T-helper 17 cell (primary cell): ENCODE data around the gene EML6. TPM values are rescaled to one million over a fixed set of nuclear protein-coding genes. Genes with fewer than 3 reads are reported as not detected.

Experiments
- ATAC-seq: fragments of 150-1000 bp; cut with Tn5 transposase; 2 replicates; pipeline ENCODE4 v1.10.0; 2021; ENCODE audit warnings: mild to moderate bottlenecking, moderate library complexity
- DNase-seq, 3 donors: peaks; one replicate each; pipeline versions ENCODE4 v3.0.0 to v3.0.0-alpha.2; 2020 to 2021
- H3K9me3 ChIP-seq: one replicate; pipeline ENCODE4 v1.7.0; 2013; ENCODE audit warnings: low read length, mild to moderate bottlenecking; ENCODE audit not compliant: control insufficient read depth, poor library complexity, severe bottlenecking
- H3K27ac Mint-ChIP-seq: one replicate; pipeline ENCODE4 v1.8.0; 2022; ENCODE audit warnings: mild to moderate bottlenecking, moderate library complexity, mixed read lengths
- H3K27me3 Mint-ChIP-seq: one replicate; pipeline ENCODE4 v1.8.0; 2022; ENCODE audit warnings: mixed read lengths
- H3K36me3 Mint-ChIP-seq: one replicate; pipeline ENCODE4 v1.8.0; 2022; ENCODE audit warnings: low read depth, mixed read lengths
- H3K4me1 Mint-ChIP-seq: one replicate; pipeline ENCODE4 v1.8.0; 2022; ENCODE audit warnings: mild to moderate bottlenecking, mixed read lengths
- H3K4me3 Mint-ChIP-seq: one replicate; pipeline ENCODE4 v1.8.0; 2022; ENCODE audit warnings: mild to moderate bottlenecking, moderate library complexity, mixed read lengths
- total RNA-seq, 4 donors: library from RNA in 2 of 4; stranded (reverse) in 2 of 4; gene quantifications; one replicate each; pipeline ENCODE4 v1.2.3 and lab custom pipeline; 2022 to 2026

Gene EML6
- total RNA-seq, 2 donors from 2014 or later, result 2.2 to 4.0 TPM

DNA sequence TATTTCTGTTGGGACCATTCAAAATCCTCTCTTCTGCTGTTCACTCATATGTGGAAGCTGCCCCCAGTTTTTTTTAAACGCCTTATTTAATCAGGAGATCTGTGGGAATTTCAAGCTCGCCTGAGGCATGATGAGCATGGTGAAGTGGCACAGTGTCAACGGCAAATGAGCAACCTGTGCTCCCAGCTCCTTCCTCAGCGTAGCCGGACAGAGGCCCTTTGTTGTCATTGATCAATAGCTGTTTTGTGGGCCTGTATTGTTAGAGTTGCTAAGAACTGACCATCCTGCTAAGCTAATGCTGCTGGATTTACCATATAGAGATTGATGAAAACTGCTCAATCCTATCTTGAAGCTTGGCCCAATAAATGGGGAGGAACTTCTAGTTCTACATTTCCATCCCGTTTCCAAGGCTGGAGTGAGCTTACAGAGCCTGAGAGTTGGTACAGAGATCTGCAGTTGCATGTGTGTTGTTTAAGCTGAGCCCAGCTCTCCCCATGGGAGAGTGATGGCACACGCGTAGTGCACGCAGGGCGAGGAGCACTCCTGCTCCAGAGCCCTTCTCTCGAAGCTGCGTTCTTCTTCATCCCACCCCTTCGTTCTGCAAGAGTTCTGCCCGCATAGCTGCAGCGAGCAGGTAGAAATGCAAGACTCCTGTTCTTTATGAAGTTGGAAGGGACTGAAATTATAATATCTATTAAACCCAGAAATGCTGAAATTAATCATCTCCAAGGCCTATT lies 218.0 kb downstream of the EML6 start:
- Mint-ChIP-seq H3K4me3 (no peak overlapping the region), H3K27ac (no peak overlapping the region), H3K4me1 (peaks cover 7% of the 10 kb centered on the region), H3K36me3 (peaks cover 6% of the 10 kb centered on the region), H3K27me3 (peaks cover 4% of the 10 kb centered on the region)
- ATAC-seq (no peak), DNase-seq (no peak)
- H3K9me3 ChIP-seq, result no peaks in the 10 kb centered on the region

DNA sequence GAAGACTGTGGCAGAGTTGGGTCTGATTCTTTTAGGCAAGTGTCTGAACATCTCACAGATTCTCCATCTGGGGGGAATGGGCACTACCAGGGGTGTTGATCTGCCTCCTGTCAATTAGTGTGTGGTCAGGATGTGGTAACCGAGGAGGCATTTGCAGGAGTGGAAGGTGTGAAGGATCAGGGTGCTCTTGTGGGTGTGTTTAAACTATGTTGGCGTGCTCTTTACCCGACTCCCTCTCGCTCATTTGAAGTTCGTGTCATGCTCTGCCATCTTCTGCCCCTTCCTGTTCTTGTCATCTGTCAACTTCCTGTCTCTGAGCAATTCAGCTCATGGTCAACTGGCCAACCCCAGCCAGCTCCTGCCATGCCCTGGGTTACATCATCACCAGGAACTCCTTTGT lies 218.9 kb downstream of the EML6 start:
- Mint-ChIP-seq H3K27ac (no peak overlapping the region), H3K4me3 (no peak overlapping the region), H3K27me3 (peaks cover 5% of the 10 kb centered on the region), H3K36me3 (peaks cover 6% of the 10 kb centered on the region), H3K4me1 (peaks cover 7% of the 10 kb centered on the region)
- ATAC-seq (peak; percentile 62), DNase-seq (no peak)
- H3K9me3 ChIP-seq, result no peaks in the 10 kb centered on the region

DNA sequence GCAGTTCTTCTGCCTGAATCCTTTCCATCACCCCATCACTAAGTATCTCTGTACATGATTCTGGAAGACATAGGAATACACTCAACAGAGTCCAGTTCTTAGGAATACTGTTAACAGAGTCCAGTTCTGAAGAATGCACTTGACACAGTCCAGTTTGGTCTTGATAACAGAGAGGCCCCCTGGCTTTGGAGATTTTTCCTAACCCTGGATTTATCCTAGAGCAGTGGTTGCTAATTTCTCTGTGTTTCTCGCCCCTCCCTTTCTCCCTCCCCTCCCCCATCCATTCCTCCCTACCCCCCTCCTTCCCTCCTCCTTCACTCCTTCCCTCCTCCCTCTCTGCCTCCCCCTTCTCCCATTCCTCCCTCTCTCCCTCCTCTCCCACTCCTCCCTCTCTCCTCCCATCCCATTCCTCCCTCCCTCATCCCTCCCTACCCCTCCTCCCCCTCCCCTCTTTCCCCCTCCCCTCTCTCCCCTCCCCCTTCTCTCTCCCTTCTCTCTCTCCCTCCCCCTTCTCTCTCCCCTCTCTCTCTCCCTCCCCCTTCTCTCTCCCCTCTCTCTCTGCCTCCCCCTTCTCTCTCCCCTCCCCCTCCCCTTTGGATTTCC lies 221.4 kb downstream of the EML6 start:
- no peak for DNase-seq
- no peak overlapping the region for H3K27ac Mint-ChIP-seq
- no peak overlapping the region for H3K4me3 Mint-ChIP-seq
- H3K27me3 Mint-ChIP-seq, result peaks cover 25% of the 10 kb centered on the region
- peaks cover 3% of the 10 kb centered on the region for H3K36me3 Mint-ChIP-seq
- no peaks in the 10 kb centered on the region for H3K9me3 ChIP-seq
- peaks cover 5% of the 10 kb centered on the region for H3K4me1 Mint-ChIP-seq
- no peak for ATAC-seq

DNA sequence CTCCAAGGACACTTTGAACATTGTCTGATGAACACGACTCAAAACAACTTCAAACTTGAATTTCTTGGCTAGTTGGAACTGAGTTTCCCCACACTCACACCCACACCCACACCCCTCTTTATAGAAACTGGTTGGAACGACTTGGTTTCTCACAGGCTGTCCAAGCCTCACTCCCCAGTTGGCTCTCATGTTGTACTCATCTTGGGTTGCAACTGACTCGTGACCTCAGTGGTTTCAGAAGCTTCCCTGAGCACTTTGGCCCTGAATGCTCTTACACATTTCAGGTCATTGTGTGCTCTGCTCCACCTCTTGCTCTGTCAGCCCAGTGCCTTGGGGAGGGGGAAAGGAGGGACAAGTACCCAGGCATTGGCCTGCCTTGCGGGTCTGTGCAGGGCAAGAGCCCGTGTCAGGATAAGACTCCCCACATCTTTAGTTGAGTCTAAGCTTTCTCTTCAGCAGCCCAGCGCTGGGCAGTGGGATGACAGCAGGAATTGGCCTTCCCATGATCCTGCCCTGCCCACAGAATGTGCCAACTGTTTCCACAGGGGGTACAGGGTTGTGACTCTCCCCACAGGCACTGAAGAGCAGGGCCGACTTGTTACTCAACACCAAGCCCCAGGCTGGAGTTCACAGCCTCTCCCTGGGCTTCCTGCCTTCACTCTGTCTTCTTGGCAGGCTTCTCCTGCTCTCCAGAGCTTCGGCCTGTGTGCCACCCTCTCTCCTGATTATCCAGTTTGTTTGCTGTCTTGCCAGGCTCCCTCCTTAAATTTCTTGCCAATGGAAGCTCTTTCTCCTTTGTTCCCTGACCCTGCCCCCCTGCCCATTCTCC lies 222.1 kb downstream of the EML6 start:
- no peaks in the 10 kb centered on the region for H3K9me3 ChIP-seq
- Mint-ChIP-seq H3K36me3 (peaks cover 3% of the 10 kb centered on the region), H3K27ac (no peak overlapping the region), H3K4me1 (peaks cover 5% of the 10 kb centered on the region), H3K27me3 (peaks cover 28% of the 10 kb centered on the region), H3K4me3 (no peak overlapping the region)
- DNase-seq (no peak), ATAC-seq (no peak)

DNA sequence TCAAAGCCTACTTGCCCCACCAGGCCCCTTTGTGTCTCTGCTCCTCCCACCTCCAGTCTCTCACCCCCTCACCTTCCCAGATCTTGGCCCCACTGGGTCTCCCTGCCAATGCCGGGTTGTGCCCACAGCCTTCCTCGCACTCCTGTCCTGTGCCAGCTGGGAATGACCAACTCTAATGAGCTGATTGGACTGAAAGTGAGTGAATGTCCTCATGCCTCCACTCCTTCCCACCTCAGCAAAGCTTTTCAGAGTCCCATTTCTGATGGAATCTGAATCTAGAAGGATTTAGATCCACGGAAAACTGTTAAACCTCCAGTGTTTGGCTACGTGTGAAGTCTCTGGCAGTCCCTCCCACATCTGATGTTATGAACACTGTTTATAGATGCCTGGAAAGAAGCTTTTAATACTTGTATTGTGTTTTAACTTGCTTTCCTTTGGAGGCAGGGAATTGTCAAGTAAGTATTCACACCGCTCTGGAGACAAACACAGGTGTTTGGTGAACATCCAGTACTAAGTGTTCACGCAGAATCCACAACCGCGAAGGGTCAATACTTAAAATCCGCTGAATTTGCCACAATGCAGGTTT lies 222.9 kb downstream of the EML6 start:
- H3K9me3 ChIP-seq, result no peaks in the 10 kb centered on the region
- Mint-ChIP-seq H3K4me1 (peaks cover 5% of the 10 kb centered on the region), H3K4me3 (no peak overlapping the region), H3K36me3 (peaks cover 3% of the 10 kb centered on the region), H3K27me3 (peaks cover 28% of the 10 kb centered on the region), H3K27ac (no peak overlapping the region)
- ATAC-seq (no peak), DNase-seq (no peak)

DNA sequence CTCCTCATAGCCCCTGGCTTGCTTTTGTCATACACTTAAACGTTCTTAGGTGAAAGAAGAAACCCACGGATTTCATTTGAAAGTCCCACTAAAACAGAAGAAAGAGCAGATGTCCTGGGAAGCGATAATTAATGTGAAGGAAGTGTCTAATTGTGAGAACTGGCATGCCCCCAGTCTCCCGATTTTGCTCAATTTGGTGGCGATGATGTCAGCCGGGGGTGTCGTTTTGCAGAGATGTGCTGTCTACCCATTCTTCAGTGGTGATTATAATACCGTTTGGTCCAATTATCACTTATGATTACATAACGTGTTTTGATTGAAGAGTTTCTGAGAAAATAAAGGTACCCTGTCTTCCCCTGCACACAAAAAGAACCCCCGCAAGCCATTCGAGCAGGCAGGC lies 223.7 kb downstream of the EML6 start:
- Mint-ChIP-seq H3K27me3 (peaks cover 28% of the 10 kb centered on the region), H3K36me3 (peaks cover 3% of the 10 kb centered on the region), H3K4me1 (peaks cover 5% of the 10 kb centered on the region), H3K27ac (no peak overlapping the region), H3K4me3 (no peak overlapping the region)
- ATAC-seq, result no peak
- no peak for DNase-seq
- H3K9me3 ChIP-seq, result no peaks in the 10 kb centered on the region

DNA sequence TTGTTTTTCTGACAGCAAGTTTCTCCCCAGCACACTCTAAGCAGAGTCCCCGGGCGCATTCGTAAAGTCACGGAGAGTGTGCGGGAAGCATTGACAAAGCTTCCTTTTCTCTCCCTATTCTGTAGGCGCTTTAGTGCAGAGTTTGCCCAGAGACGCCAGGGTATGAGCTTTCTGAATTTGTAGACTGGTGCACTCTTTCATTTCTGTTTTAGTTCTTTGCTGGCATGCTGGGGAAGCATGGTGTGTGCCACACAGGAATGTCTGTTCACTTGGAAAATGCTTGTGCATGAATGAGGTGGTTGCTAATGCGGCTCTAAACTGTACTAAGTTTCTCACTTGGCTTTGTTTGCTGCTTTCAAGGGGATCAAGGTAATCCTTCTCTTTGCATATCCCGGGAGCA lies 224.2 kb downstream of the EML6 start:
- H3K9me3 ChIP-seq, result no peaks in the 10 kb centered on the region

DNA sequence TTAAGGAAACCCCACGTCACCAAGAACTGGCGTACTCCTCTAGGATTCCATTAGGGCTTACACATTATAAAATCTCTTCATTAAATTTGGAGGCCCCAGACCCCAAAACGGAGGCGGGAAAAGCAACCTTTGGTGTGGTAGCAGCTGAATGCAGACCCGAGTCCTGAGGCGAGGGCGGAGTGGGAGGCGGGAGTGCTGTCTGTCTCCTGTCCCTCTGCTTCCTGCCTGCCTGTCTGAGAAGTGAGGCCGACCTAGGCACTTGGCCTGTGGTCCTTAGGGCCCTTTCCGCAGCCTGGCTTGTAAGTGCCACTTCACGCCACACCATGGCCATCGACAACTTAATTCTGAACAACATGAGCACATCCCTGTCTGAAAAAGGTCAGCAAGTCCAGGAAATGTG lies 224.7 kb downstream of the EML6 start:
- H3K27me3 Mint-ChIP-seq, result peaks cover 28% of the 10 kb centered on the region
- no peak for ATAC-seq
- H3K9me3 ChIP-seq, result no peaks in the 10 kb centered on the region
- peaks cover 3% of the 10 kb centered on the region for H3K36me3 Mint-ChIP-seq
- no peak overlapping the region for H3K27ac Mint-ChIP-seq
- H3K4me3 Mint-ChIP-seq, result no peak overlapping the region
- no peak for DNase-seq
- peaks cover 7% of the 10 kb centered on the region for H3K4me1 Mint-ChIP-seq

More for the DNA sequence above, 224.2 kb downstream of the EML6 start:
- ATAC-seq (no peak), DNase-seq (no peak)
- H3K4me1 Mint-ChIP-seq, result peaks cover 7% of the 10 kb centered on the region
- H3K27me3 Mint-ChIP-seq, result peaks cover 28% of the 10 kb centered on the region
- H3K36me3 Mint-ChIP-seq, result peaks cover 3% of the 10 kb centered on the region
- no peak overlapping the region for H3K27ac Mint-ChIP-seq
- H3K4me3 Mint-ChIP-seq, result no peak overlapping the region

DNA sequence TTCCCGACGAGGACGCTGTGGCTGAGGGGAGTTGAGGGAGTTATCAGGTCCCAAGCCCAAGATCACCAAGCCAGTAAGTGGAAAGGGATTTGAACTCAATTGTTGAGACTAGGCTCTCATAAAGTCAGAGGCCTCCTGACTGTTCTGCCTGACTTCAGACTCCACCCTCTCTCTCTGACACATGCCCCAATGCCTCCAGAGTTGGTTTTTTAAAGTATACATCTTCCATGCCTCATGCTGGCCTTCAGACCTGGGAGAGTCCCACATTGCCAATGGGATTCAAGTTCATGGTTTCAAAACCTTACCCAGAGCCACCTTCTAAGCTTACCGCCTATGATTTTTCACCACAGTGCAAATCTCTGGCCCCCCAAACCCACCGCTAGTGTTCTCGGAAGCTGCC lies 226.0 kb downstream of the EML6 start:
- Mint-ChIP-seq H3K36me3 (peaks cover 3% of the 10 kb centered on the region), H3K4me3 (no peak overlapping the region), H3K4me1 (peaks cover 10% of the 10 kb centered on the region), H3K27me3 (peaks cover 28% of the 10 kb centered on the region), H3K27ac (no peak overlapping the region)
- ATAC-seq (no peak), DNase-seq (no peak)
- H3K9me3 ChIP-seq, result no peaks in the 10 kb centered on the region

DNA sequence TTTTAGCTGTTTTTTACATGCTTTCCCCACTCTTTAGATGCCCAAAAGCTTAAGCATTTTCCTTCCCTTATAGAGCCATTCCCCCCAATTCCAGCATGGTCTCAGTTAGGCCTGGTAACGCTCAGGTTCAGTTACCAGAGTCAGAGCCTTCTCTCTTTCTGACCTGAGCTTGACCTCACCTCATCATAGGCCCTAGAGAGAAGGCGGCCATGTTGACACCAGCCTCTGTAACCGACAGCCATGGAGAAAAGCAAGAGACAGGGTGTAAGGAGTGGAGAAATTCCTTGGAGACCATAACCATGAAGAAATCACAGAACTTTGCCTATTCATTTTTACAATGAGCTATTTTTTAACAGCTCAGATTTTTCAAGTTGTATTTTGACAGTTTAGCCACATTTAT lies 227.3 kb downstream of the EML6 start:
- no peak for DNase-seq
- peaks cover 28% of the 10 kb centered on the region for H3K27me3 Mint-ChIP-seq
- H3K4me3 Mint-ChIP-seq, result no peak overlapping the region
- H3K36me3 Mint-ChIP-seq, result peaks cover 3% of the 10 kb centered on the region
- no peaks in the 10 kb centered on the region for H3K9me3 ChIP-seq
- ATAC-seq, result no peak
- H3K4me1 Mint-ChIP-seq, result peaks cover 7% of the 10 kb centered on the region
- peak overlapping the region; percentile 21 for H3K27ac Mint-ChIP-seq

DNA sequence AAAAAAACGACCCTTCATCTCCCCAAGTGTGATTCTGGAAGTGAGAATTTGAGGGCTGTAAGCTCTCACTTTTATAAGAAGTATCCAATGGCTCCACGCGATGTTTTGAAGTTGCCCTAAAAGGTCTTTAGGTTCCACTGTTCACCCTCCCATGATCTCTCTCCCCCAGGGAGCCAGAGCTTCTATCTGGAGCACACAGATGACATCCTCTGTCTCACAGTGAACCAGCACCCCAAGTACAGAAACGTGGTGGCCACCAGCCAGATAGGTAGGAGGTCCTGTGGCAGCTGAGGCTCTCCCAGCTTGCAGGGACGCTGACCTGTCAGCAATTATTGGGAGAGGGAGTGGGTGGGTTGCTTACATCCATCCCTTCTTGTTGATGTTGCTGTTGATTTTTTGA lies 229.0 kb downstream of the EML6 start:
- H3K27ac Mint-ChIP-seq, result no peak overlapping the region
- ATAC-seq, result no peak
- no peaks in the 10 kb centered on the region for H3K36me3 Mint-ChIP-seq
- H3K4me3 Mint-ChIP-seq, result no peak overlapping the region
- no peak for DNase-seq
- H3K27me3 Mint-ChIP-seq, result peaks cover 23% of the 10 kb centered on the region
- peaks cover 8% of the 10 kb centered on the region for H3K4me1 Mint-ChIP-seq
- H3K9me3 ChIP-seq, result no peaks in the 10 kb centered on the region

DNA sequence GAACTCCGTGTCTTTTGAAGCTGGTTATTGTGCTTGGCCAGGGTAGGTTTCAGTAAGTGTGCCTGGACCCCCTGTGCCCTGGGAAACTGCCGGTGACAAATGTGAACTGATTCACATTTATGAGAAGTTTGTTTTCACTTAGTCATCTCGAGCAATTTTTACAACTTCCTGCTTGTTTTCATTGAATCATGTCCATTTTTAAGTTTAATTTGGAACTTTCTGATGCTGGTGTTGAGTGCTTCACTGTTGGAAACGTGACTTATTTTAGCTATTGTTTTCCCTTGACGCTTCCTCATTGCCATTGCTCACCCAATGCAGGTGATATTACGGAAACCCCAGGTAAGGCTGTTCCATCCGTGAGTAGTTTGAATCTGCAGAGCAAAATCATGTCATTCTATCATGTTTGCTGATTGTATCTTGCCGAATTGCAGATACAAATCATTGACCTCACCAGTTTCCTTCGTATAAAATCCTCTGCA lies 229.6 kb downstream of the EML6 start:
- H3K4me3 Mint-ChIP-seq, result no peak overlapping the region
- no peak for DNase-seq
- H3K36me3 Mint-ChIP-seq, result no peaks in the 10 kb centered on the region
- H3K27ac Mint-ChIP-seq, result peak overlapping the region; percentile 37
- peaks cover 21% of the 10 kb centered on the region for H3K27me3 Mint-ChIP-seq
- H3K4me1 Mint-ChIP-seq, result peaks cover 8% of the 10 kb centered on the region
- no peak for ATAC-seq
- H3K9me3 ChIP-seq, result no peaks in the 10 kb centered on the region

DNA sequence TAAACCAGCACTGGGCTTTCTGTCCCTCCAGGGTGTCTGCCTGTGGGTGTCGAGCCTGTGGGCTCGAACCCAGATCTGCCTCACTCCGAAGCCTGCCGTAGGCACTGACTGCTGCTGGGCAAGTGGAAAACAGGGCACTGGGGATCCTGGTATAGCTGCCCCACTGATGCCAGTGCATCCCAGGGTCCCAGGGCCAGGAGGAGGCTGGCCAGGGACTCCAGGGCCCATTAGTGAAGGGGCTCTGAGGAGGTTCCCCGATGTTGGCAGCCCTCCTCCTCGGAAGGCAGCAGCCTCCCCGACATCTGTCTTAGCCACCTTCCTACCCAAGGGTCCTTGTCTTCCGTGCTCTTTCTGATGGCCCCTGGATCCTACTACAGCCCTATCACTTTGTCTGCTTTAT lies 230.7 kb downstream of the EML6 start:
- no peak overlapping the region for H3K4me3 Mint-ChIP-seq
- no peak for DNase-seq
- H3K27ac Mint-ChIP-seq, result no peak overlapping the region
- ATAC-seq, result no peak
- peaks cover 10% of the 10 kb centered on the region for H3K27me3 Mint-ChIP-seq
- peaks cover 8% of the 10 kb centered on the region for H3K4me1 Mint-ChIP-seq
- no peaks in the 10 kb centered on the region for H3K9me3 ChIP-seq
- no peaks in the 10 kb centered on the region for H3K36me3 Mint-ChIP-seq
